CD4-positive, CD25-positive, alpha-beta regulatory T cell (primary cell): ENCODE data around the gene ZNF639. TPM values are rescaled to one million over a fixed set of nuclear protein-coding genes. Genes with fewer than 3 reads are reported as not detected.
A peak's percentile ranks its signal among the peaks of the same experiment; 100 is the strongest.

Experiments used
- ATAC-seq, 2 donors: fragments of 150-1000 bp; cut with Tn5 transposase; one replicate each; pipeline ENCODE4 v1.10.0; 2021; ENCODE audit warnings: low read depth in 2 of 2, moderate number of reproducible peaks in 2 of 2, moderate library complexity in 1 of 2
- DNase-seq, 3 donors: peaks; one replicate each; pipeline versions ENCODE4 v3.0.0 to v3.0.0-alpha.2; 2012 to 2022; ENCODE audit warnings: mixed read lengths in 1 of 3
- H3K27ac ChIP-seq: one replicate; pipeline ENCODE4 v1.7.0; 2013; ENCODE audit warnings: mild to moderate bottlenecking, low read length; ENCODE audit not compliant: insufficient read depth, poor library complexity, severe bottlenecking
- H3K27me3 ChIP-seq: one replicate; pipeline ENCODE4 v1.7.0; 2013; ENCODE audit warnings: low read length; ENCODE audit not compliant: control insufficient read depth, insufficient read depth
- H3K36me3 ChIP-seq: one replicate; pipeline ENCODE4 v1.7.0; 2013; ENCODE audit warnings: mild to moderate bottlenecking, low read length, moderate library complexity; ENCODE audit not compliant: control insufficient read depth, insufficient read depth
- H3K4me1 ChIP-seq: 2 replicates; pipeline ENCODE4 v1.7.0; 2013; ENCODE audit warnings: mild to moderate bottlenecking, low read length; ENCODE audit not compliant: insufficient read depth, control insufficient read depth, poor library complexity, severe bottlenecking
- H3K4me3 ChIP-seq: one replicate; pipeline ENCODE4 v1.7.0; 2013; ENCODE audit warnings: low read depth, mild to moderate bottlenecking, low read length, moderate library complexity
- H3K9me3 ChIP-seq, 2 experiments: 1 replicate in 1 of 2; 2 replicates in 1 of 2; pipeline ENCODE4 v1.7.0; 2013; ENCODE audit warnings: low read length in 2 of 2, mild to moderate bottlenecking in 1 of 2, moderate library complexity in 1 of 2; ENCODE audit not compliant: control insufficient read depth in 2 of 2
- H3K27ac Mint-ChIP-seq, 3 donors: one replicate each; pipeline ENCODE4 v1.8.0; 2020 to 2022; ENCODE audit warnings: mild to moderate bottlenecking in 3 of 3, mixed read lengths in 3 of 3, moderate library complexity in 2 of 3
- H3K27me3 Mint-ChIP-seq: one replicate; pipeline ENCODE4 v1.8.0; 2022; ENCODE audit warnings: mild to moderate bottlenecking, mixed read lengths
- H3K36me3 Mint-ChIP-seq: one replicate; pipeline ENCODE4 v1.8.0; 2020; ENCODE audit warnings: mixed read lengths
- H3K4me1 Mint-ChIP-seq, 4 donors: one replicate each; pipeline ENCODE4 v1.8.0; 2020 to 2022; ENCODE audit warnings: mixed read lengths in 4 of 4, mild to moderate bottlenecking in 1 of 4
- H3K4me3 Mint-ChIP-seq, 4 donors: one replicate each; pipeline ENCODE4 v1.8.0; 2020 to 2022; ENCODE audit warnings: mild to moderate bottlenecking in 4 of 4, mixed read lengths in 4 of 4, moderate library complexity in 3 of 4
- H3K9me3 Mint-ChIP-seq, 7 donors: one replicate each; pipeline ENCODE4 v1.8.0; 2020 to 2022; ENCODE audit warnings: mixed read lengths in 7 of 7, mild to moderate bottlenecking in 3 of 7, moderate library complexity in 2 of 7
- polyA plus RNA-seq, 4 donors: library from polyadenylated mRNA; unstranded; fragments of 300-500 nt; fragmentation: Illumina TruSeq; gene quantifications; one replicate each; pipeline ENCODE4 v1.2.3, GENCODE V29; 2021
- total RNA-seq: library from RNA; stranded (reverse); gene quantifications from one replicate; pipeline ENCODE4 v1.2.3, GENCODE V29; 2022

Gene ZNF639
- total and polyA plus RNA-seq, 5 donors from 2014 or later: 41.9 to 58.8 (median 50.4) TPM

GRCh38 chr3:179347345-179348194 is 24.7 kb downstream of the ZNF639 start, which contains the start of gene MFN1:
MFN1 (plus strand) TSS chr3:179347709; CDS start chr3:179348852, 1,143 bp downstream.
- Histone ChIP-seq H3K27ac (peak within 1 kb of the TSS; percentile 77), H3K4me1 (peaks cover 24% of the 10 kb centered on the region), H3K9me3 (no peaks in the 10 kb centered on the region), H3K36me3 (peaks cover 23% of the 10 kb centered on the region), H3K4me3 (peak within 1 kb of the TSS; percentile 97), H3K27me3 (no peaks in the 10 kb centered on the region)
- H3K36me3 Mint-ChIP-seq: peaks cover 12% of the 10 kb centered on the region
- DNase-seq (peak; percentile 88 to 96 (median 89)), ATAC-seq (peak; percentile 99 to 100)
- peaks cover 15 to 37% (median 20%) of the 10 kb centered on the region in 4 donors for H3K4me1 Mint-ChIP-seq
- H3K27ac Mint-ChIP-seq: peak within 1 kb of the TSS; percentile 93 to 99 (median 98)
- H3K4me3 Mint-ChIP-seq: peak within 1 kb of the TSS; percentile 97 to 99 (median 98)
- no peaks in the 10 kb centered on the region for H3K9me3 Mint-ChIP-seq
- no peaks in the 10 kb centered on the region for H3K27me3 Mint-ChIP-seq

- H3K27ac ChIP-seq: peak overlapping the region; percentile 77
- Mint-ChIP-seq H3K36me3 (peaks cover 14% of the 10 kb centered on the region), H3K9me3 (no peaks in the 10 kb centered on the region), H3K27me3 (no peaks in the 10 kb centered on the region), H3K27ac (peak overlapping the region; percentile 93 to 99 (median 98)), H3K4me3 (peak overlapping the region; percentile 97 to 99 (median 98)), H3K4me1 (peaks cover 15 to 37% (median 22%) of the 10 kb centered on the region in 4 donors)
- H3K9me3 ChIP-seq: no peaks in the 10 kb centered on the region
- DNase-seq: peak in 1 of 3 donors; percentile 39
- H3K4me3 ChIP-seq: peak overlapping the region; percentile 95
- peaks cover 24% of the 10 kb centered on the region for H3K4me1 ChIP-seq
- H3K27me3 ChIP-seq: no peaks in the 10 kb centered on the region
- peaks cover 26% of the 10 kb centered on the region for H3K36me3 ChIP-seq
- ATAC-seq: no peak
Observed at GRCh38 chr3:179348325-179349013, 25.6 kb downstream of the ZNF639 start.

- Mint-ChIP-seq H3K27ac (peak overlapping the region in 1 of 3 donors; percentile 74), H3K27me3 (no peaks in the 10 kb centered on the region), H3K36me3 (peaks cover 61% of the 10 kb centered on the region), H3K9me3 (peaks cover 0 to 3% (median 0%) of the 10 kb centered on the region in 7 donors), H3K4me3 (no peak overlapping the region), H3K4me1 (peaks cover 23 to 43% (median 34%) of the 10 kb centered on the region in 4 donors)
- H3K9me3 ChIP-seq: no peaks in the 10 kb centered on the region
- DNase-seq (no peak), ATAC-seq (no peak)
- no peaks in the 10 kb centered on the region for H3K27me3 ChIP-seq
- H3K36me3 ChIP-seq: peaks cover 71% of the 10 kb centered on the region
- H3K4me3 ChIP-seq: no peak overlapping the region
- peaks cover 15% of the 10 kb centered on the region for H3K4me1 ChIP-seq
- H3K27ac ChIP-seq: no peak overlapping the region
Observed at GRCh38 chr3:179355996-179356395, 33.2 kb downstream of the ZNF639 start.

GRCh38 chr3:179363332-179363731 is 40.5 kb downstream of the ZNF639 start:
- peaks cover 75% of the 10 kb centered on the region for H3K36me3 ChIP-seq
- ATAC-seq: no peak
- peaks cover 34% of the 10 kb centered on the region for H3K36me3 Mint-ChIP-seq

GRCh38 chr3:179369621-179370020 is 46.8 kb downstream of the ZNF639 start:
- no peaks in the 10 kb centered on the region for H3K9me3 ChIP-seq
- DNase-seq (no peak), ATAC-seq (no peak)
- H3K27me3 Mint-ChIP-seq: no peaks in the 10 kb centered on the region
- no peaks in the 10 kb centered on the region for H3K4me1 ChIP-seq
- H3K36me3 ChIP-seq: peaks cover 58% of the 10 kb centered on the region
- H3K36me3 Mint-ChIP-seq: peaks cover 19% of the 10 kb centered on the region
- H3K9me3 Mint-ChIP-seq: no peaks in the 10 kb centered on the region
- no peaks in the 10 kb centered on the region for H3K27me3 ChIP-seq
- peaks cover 0 to 6% (median 1%) of the 10 kb centered on the region in 4 donors for H3K4me1 Mint-ChIP-seq
- no peak overlapping the region for H3K27ac Mint-ChIP-seq
- no peak overlapping the region for H3K27ac ChIP-seq
- no peak overlapping the region for H3K4me3 ChIP-seq
- no peak overlapping the region for H3K4me3 Mint-ChIP-seq

More at GRCh38 chr3:179363332-179363731, 40.5 kb downstream of the ZNF639 start:
- Histone ChIP-seq H3K27ac (no peak overlapping the region), H3K9me3 (no peaks in the 10 kb centered on the region), H3K4me3 (no peak overlapping the region), H3K27me3 (no peaks in the 10 kb centered on the region), H3K4me1 (no peaks in the 10 kb centered on the region)
- no peak overlapping the region for H3K27ac Mint-ChIP-seq
- peaks cover 0 to 6% (median under 1%) of the 10 kb centered on the region in 4 donors for H3K4me1 Mint-ChIP-seq
- H3K4me3 Mint-ChIP-seq: no peak overlapping the region
- no peaks in the 10 kb centered on the region for H3K9me3 Mint-ChIP-seq
- DNase-seq: no peak
- H3K27me3 Mint-ChIP-seq: no peaks in the 10 kb centered on the region

- Histone ChIP-seq H3K36me3 (peaks cover 58% of the 10 kb centered on the region), H3K4me3 (no peak overlapping the region)
Observed at GRCh38 chr3:179373938-179374337, 51.1 kb downstream of the ZNF639 start.

GRCh38 chr3:179375091-179375999 is 52.5 kb downstream of the ZNF639 start:
- Mint-ChIP-seq H3K9me3 (no peaks in the 10 kb centered on the region), H3K4me1 (peaks cover 0 to 2% (median 0%) of the 10 kb centered on the region in 4 donors), H3K27me3 (no peaks in the 10 kb centered on the region), H3K4me3 (no peak overlapping the region), H3K36me3 (peaks cover 36% of the 10 kb centered on the region), H3K27ac (no peak overlapping the region)
- DNase-seq (no peak), ATAC-seq (no peak)
- no peak overlapping the region for H3K4me3 ChIP-seq
- H3K27ac ChIP-seq: no peak overlapping the region
- H3K4me1 ChIP-seq: no peaks in the 10 kb centered on the region
- H3K36me3 ChIP-seq: peaks cover 62% of the 10 kb centered on the region
- H3K27me3 ChIP-seq: no peaks in the 10 kb centered on the region
- H3K9me3 ChIP-seq: no peaks in the 10 kb centered on the region

More at GRCh38 chr3:179373938-179374337, 51.1 kb downstream of the ZNF639 start:
- no peaks in the 10 kb centered on the region for H3K9me3 ChIP-seq
- no peak overlapping the region for H3K27ac ChIP-seq
- no peaks in the 10 kb centered on the region for H3K27me3 ChIP-seq
- no peaks in the 10 kb centered on the region for H3K9me3 Mint-ChIP-seq
- H3K27ac Mint-ChIP-seq: no peak overlapping the region
- DNase-seq (peak in 1 of 3 donors; percentile 6), ATAC-seq (no peak)
- H3K4me1 Mint-ChIP-seq: peaks cover 0 to 3% (median 0%) of the 10 kb centered on the region in 4 donors
- no peaks in the 10 kb centered on the region for H3K27me3 Mint-ChIP-seq
- H3K4me1 ChIP-seq: no peaks in the 10 kb centered on the region
- peaks cover 31% of the 10 kb centered on the region for H3K36me3 Mint-ChIP-seq
- H3K4me3 Mint-ChIP-seq: no peak overlapping the region
